Measurements from ENCODE around the gene KCNT1.
A peak's percentile ranks its signal among the peaks of the same experiment; 100 is the strongest.

KCNT1 gene

DNA sequence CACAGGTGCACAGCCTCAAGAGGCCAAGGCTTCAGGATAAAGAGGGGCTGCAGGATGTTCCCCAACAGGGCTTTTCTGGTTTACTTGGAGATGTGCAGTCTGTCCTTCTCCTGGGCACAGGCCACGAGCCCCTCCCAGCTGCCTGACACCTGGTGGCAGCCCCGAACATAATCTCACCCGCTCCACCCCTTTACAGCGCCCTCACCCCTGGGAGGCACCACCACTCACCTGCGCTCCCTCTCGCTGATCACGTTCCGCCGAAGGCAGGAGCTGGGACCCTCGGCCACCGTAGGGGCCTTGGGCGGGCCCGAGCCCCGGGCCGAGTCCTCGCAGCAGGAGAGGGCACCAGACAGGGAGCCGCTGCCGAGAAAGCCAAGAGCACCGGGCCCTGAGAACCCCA lies 3.2 kb upstream of the KCNT1 start:
- Histone ChIP-seq H3K27ac (ENCODE audit: poor library complexity, severe bottlenecking) (no peak overlapping the region), H3K9me3 (ENCODE audit: severe bottlenecking) (no peaks in the 10 kb centered on the region)
- no peak for ATAC-seq (ENCODE audit: low read depth)

DNA sequence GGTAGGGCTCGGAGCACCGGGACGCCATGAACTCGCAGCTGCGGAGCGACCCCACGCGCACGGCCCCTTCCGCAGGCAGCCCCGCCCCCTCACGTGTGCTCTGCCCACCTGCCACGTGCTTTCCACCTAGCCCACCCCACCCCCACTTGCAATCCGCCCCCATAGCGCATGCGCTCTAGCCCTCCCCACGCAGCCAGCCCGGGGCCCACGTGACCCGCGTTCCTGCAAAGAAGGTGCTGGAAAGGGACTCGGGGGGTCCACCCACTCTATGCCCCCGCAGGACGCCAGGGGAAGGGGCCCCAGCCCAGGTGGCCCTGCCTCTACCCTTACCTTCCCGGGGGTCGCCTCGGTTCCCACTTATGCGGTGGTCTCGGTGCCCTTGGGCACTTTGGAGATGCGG lies 2.5 kb upstream of the KCNT1 start, which contains the start of gene SOHLH1:
SOHLH1 (minus strand) TSS at position 42 of the 400 bp plus-strand sequence; CDS start at position 28, 14 bp downstream.
- H3K27me3 ChIP-seq (ENCODE audit: insufficient read depth, poor library complexity, severe bottlenecking) = peaks cover 19% of the 10 kb centered on the region
- no peak within 1 kb of the TSS for H3K27ac ChIP-seq (ENCODE audit: poor library complexity, severe bottlenecking)

More for the DNA sequence above, 3.2 kb upstream of the KCNT1 start:
- Histone ChIP-seq H3K4me3 (ENCODE audit: severe bottlenecking) (no peak overlapping the region), H3K27me3 (ENCODE audit: insufficient read depth, poor library complexity, severe bottlenecking) (peaks cover 19% of the 10 kb centered on the region), H3K36me3 (ENCODE audit: low read depth) (no peaks in the 10 kb centered on the region), H3K4me1 (ENCODE audit: insufficient read depth, poor library complexity, severe bottlenecking) (no peaks in the 10 kb centered on the region)
- no peak for DNase-seq (ENCODE audit: low spot score)
- TF ChIP-seq, protein P1, sequence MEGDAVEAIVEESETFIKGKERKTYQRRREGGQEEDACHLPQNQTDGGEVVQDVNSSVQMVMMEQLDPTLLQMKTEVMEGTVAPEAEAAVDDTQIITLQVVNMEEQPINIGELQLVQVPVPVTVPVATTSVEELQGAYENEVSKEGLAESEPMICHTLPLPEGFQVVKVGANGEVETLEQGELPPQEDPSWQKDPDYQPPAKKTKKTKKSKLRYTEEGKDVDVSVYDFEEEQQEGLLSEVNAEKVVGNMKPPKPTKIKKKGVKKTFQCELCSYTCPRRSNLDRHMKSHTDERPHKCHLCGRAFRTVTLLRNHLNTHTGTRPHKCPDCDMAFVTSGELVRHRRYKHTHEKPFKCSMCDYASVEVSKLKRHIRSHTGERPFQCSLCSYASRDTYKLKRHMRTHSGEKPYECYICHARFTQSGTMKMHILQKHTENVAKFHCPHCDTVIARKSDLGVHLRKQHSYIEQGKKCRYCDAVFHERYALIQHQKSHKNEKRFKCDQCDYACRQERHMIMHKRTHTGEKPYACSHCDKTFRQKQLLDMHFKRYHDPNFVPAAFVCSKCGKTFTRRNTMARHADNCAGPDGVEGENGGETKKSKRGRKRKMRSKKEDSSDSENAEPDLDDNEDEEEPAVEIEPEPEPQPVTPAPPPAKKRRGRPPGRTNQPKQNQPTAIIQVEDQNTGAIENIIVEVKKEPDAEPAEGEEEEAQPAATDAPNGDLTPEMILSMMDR (IDR thresholded peaks at IDR 0.05; ENCODE audit: poor library complexity, severe bottlenecking) = no peak

DNA sequence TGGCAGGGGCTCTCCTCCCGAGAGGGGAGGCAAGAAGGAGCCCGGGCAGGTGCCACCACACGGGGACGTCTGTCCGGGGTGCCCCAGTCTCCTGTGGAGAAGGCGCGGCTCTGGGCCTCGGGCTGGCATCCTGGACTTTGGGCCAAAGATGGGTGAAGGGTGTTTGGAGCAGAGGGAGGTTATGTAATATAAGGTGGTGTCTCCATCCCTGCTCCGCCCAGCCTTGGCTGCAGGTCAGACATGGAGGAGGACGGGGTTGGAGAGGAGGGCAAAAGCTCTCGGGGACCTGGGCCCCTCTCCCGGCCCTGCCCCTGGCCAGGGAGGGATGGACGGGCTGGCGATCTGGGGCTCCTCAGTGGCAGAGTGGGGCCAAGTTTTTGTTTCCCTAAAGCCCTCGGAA lies 1.5 kb upstream of the KCNT1 start:
- Histone ChIP-seq H3K4me3 (ENCODE audit: severe bottlenecking) (no peak overlapping the region), H3K9me3 (ENCODE audit: severe bottlenecking) (no peaks in the 10 kb centered on the region), H3K27ac (ENCODE audit: poor library complexity, severe bottlenecking) (no peak overlapping the region), H3K27me3 (ENCODE audit: insufficient read depth, poor library complexity, severe bottlenecking) (peaks cover 19% of the 10 kb centered on the region), H3K36me3 (ENCODE audit: low read depth) (no peaks in the 10 kb centered on the region), H3K4me1 (ENCODE audit: insufficient read depth, poor library complexity, severe bottlenecking) (no peaks in the 10 kb centered on the region)
- ATAC-seq (ENCODE audit: low read depth) (no peak), DNase-seq (ENCODE audit: low spot score) (no peak)
- TF ChIP-seq, protein P1 (IDR thresholded peaks at IDR 0.05; ENCODE audit: poor library complexity, severe bottlenecking) = no peak

More for the DNA sequence above, 2.5 kb upstream of the KCNT1 start, which contains the start of gene SOHLH1:
- TF ChIP-seq, protein P1 (IDR thresholded peaks at IDR 0.05; ENCODE audit: poor library complexity, severe bottlenecking) = no peak
- Histone ChIP-seq H3K36me3 (ENCODE audit: low read depth) (no peaks in the 10 kb centered on the region), H3K4me3 (ENCODE audit: severe bottlenecking) (no peak within 1 kb of the TSS), H3K9me3 (ENCODE audit: severe bottlenecking) (no peaks in the 10 kb centered on the region), H3K4me1 (ENCODE audit: insufficient read depth, poor library complexity, severe bottlenecking) (no peaks in the 10 kb centered on the region)
- ATAC-seq (ENCODE audit: low read depth) (no peak), DNase-seq (ENCODE audit: low spot score) (no peak)

DNA sequence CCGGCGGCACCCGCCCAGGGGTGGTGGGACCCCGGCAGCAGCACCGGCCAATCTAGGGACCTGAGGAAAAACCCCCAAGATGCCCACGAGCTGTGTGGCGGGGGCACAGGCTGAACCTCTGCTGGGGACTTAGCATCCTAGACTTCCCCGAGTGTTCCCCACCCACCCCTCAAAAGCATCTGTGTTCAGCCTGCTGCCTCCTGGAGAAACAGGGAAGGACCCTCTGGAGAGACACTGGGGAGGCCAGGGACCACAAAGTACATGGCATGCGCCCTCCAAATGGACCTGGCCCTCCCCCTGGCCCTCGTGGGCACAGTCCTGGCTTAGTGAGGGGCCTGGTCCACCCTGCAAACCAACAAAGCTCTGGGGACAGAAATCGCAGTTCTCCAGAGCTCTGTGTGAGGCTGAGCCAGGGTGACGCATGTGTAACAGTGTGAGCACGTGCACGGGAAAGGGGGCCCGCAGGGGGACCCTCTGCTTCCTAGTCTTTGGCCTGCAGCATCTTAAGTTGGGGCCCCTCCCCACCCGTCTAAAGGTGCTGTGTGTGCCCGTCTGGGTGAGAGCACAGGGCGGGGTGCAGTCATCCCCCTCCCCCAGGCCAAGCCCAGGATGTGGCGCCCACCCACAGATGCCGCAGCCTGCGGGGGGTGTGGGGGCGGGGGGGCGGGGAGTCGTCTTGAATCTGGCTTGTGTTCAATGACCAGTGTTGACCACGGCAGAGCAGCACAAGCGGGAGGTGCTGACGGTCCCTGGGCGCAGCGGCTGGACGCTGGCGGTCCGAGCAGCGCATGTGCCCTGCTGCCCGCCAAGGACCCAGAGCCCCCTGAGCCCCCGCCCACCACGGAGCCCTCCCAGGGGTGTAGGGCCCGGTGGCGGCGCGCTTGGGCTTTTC lies 672 bp upstream of the KCNT1 start:
- no peaks in the 10 kb centered on the region for H3K4me1 ChIP-seq (ENCODE audit: insufficient read depth, poor library complexity, severe bottlenecking)
- H3K9me3 ChIP-seq (ENCODE audit: severe bottlenecking) = no peaks in the 10 kb centered on the region
- ATAC-seq (ENCODE audit: low read depth) = peak; percentile 6; the same call in 1 of the 3 replicates
- no peak overlapping the region for H3K4me3 ChIP-seq (ENCODE audit: severe bottlenecking)
- TF ChIP-seq, protein P1 (IDR thresholded peaks at IDR 0.05; ENCODE audit: poor library complexity, severe bottlenecking) = no peak
- H3K27me3 ChIP-seq (ENCODE audit: insufficient read depth, poor library complexity, severe bottlenecking) = peaks cover 21% of the 10 kb centered on the region
- no peak for DNase-seq (ENCODE audit: low spot score)
- H3K36me3 ChIP-seq (ENCODE audit: low read depth) = no peaks in the 10 kb centered on the region
- no peak overlapping the region for H3K27ac ChIP-seq (ENCODE audit: poor library complexity, severe bottlenecking)

DNA sequence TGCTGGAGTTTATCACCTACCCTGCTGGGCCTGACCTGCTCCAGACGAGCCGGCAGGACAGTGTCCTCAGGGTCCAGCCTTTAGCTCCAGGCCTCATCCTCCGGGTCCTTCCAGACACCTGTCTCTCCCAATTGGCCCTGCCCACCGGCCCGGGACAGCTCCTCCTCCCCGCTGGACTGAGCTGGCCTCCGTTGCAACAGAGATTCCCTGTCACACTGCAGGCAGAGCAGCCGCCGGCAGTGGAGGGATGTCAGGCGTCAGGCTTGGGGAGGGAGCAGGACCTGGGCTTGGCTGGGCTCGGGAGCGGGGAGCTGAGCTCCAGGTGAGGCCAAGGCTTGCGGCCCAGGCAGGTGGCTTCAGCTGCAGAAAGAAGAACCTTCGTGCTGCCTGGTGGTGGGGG lies 1.7 kb downstream of the KCNT1 start:
- H3K27me3 ChIP-seq (ENCODE audit: insufficient read depth, poor library complexity, severe bottlenecking) = peaks cover 21% of the 10 kb centered on the region
- H3K27ac ChIP-seq (ENCODE audit: poor library complexity, severe bottlenecking) = no peak overlapping the region
- H3K4me1 ChIP-seq (ENCODE audit: insufficient read depth, poor library complexity, severe bottlenecking) = no peaks in the 10 kb centered on the region
- DNase-seq (ENCODE audit: low spot score) (no peak), ATAC-seq (ENCODE audit: low read depth) (peak; percentile 24; the same call in 1 of the 3 replicates)
- no peak overlapping the region for H3K4me3 ChIP-seq (ENCODE audit: severe bottlenecking)
- TF ChIP-seq, protein P1 (IDR thresholded peaks at IDR 0.05; ENCODE audit: poor library complexity, severe bottlenecking) = no peak
- no peaks in the 10 kb centered on the region for H3K9me3 ChIP-seq (ENCODE audit: severe bottlenecking)
- H3K36me3 ChIP-seq (ENCODE audit: low read depth) = no peaks in the 10 kb centered on the region
